Fibroblast of gingiva (primary cell): Measurements from ENCODE around the gene ZFAND4.
"Not testable (repeated sequence)": the region's sequence is repeated elsewhere in the genome, so short reads cannot be mapped to it uniquely, and the experiment has no call there.

Experiments
- DNase-seq: peaks from one replicate; pipeline ENCODE4 v3.0.0-alpha.2; 2011; ENCODE audit warnings: low read depth

ZFAND4 gene

GRCh38 chr10:45672181-45673073, at the start of gene ZFAND4:
TSS of gene ZFAND4 (minus strand) at chr10:45672772. CDS start at chr10:45663725, 9,047 bp downstream.
- peak; percentile 98 for DNase-seq

GRCh38 chr10:45721503-45721902, 48.9 kb upstream of the ZFAND4 start:
- DNase-seq = not testable (repeated sequence)

- not testable (repeated sequence) for DNase-seq
Measured at GRCh38 chr10:45717642-45718041, 45.1 kb upstream of the ZFAND4 start.

GRCh38 chr10:45717053-45717452, 44.5 kb upstream of the ZFAND4 start:
- not testable (repeated sequence) for DNase-seq

GRCh38 chr10:45711223-45711622, 38.7 kb upstream of the ZFAND4 start:
- not testable (repeated sequence) for DNase-seq

GRCh38 chr10:45710200-45710796, 37.7 kb upstream of the ZFAND4 start:
- DNase-seq = not testable (repeated sequence)

GRCh38 chr10:45678467-45678866, 5.9 kb upstream of the ZFAND4 start:
- not testable (repeated sequence) for DNase-seq

GRCh38 chr10:45675388-45675787, 2.8 kb upstream of the ZFAND4 start:
- no peak for DNase-seq

GRCh38 chr10:45673074-45673648, 589 bp upstream of the ZFAND4 start:
- DNase-seq = no peak

GRCh38 chr10:45671300-45671699, 1.3 kb downstream of the ZFAND4 start:
- DNase-seq = not testable (repeated sequence)

- not testable (repeated sequence) for DNase-seq
Measured at GRCh38 chr10:45669897-45670296, 2.7 kb downstream of the ZFAND4 start.

GRCh38 chr10:45660876-45661411, 11.6 kb downstream of the ZFAND4 start:
- DNase-seq = no peak

GRCh38 chr10:45657033-45657926, 15.3 kb downstream of the ZFAND4 start:
- DNase-seq = no peak

- DNase-seq = no peak
Measured at GRCh38 chr10:45655219-45655618, 17.4 kb downstream of the ZFAND4 start.

- not testable (repeated sequence) for DNase-seq
Measured at GRCh38 chr10:45654753-45655141, 17.8 kb downstream of the ZFAND4 start.

- DNase-seq = no peak
Measured at GRCh38 chr10:45653454-45653853, 19.1 kb downstream of the ZFAND4 start.

- no peak for DNase-seq
Measured at GRCh38 chr10:45652511-45652910, 20.1 kb downstream of the ZFAND4 start.

- DNase-seq = no peak
Measured at GRCh38 chr10:45649296-45649695, 23.3 kb downstream of the ZFAND4 start.

- no peak for DNase-seq
Measured at GRCh38 chr10:45647118-45647517, 25.5 kb downstream of the ZFAND4 start.

GRCh38 chr10:45646384-45647050, 26.1 kb downstream of the ZFAND4 start:
- no peak for DNase-seq

GRCh38 chr10:45644527-45644926, 28.0 kb downstream of the ZFAND4 start:
- DNase-seq = no peak
